ENCODE results near the gene LRRC36.
"Not testable (repeated sequence)": the region's sequence is repeated elsewhere in the genome, so short reads cannot be mapped to it uniquely, and the experiment has no call there.

Gene LRRC36

GRCh38 chr16:67406111-67406971 is 79.7 kb downstream of the LRRC36 start:
- peak; percentile 56 for DNase-seq

- DNase-seq: no peak
These were observed 80.7 kb downstream of the LRRC36 start for GRCh38 chr16:67407176-67407787.

- DNase-seq: no peak
These were observed 81.3 kb downstream of the LRRC36 start for GRCh38 chr16:67407788-67408452.

GRCh38 chr16:67409631-67410030 is 83.0 kb downstream of the LRRC36 start:
- DNase-seq: no peak

GRCh38 chr16:67411339-67411738 is 84.7 kb downstream of the LRRC36 start:
- no peak for DNase-seq

GRCh38 chr16:67412294-67412693 is 85.7 kb downstream of the LRRC36 start:
- no peak for DNase-seq

GRCh38 chr16:67413978-67414911 is 87.6 kb downstream of the LRRC36 start:
- no peak for DNase-seq

GRCh38 chr16:67415421-67415820 is 88.8 kb downstream of the LRRC36 start:
- DNase-seq: not testable (repeated sequence)

- peak; percentile 91 for DNase-seq
These were observed 89.5 kb downstream of the LRRC36 start, which contains the start of gene ZDHHC1 for GRCh38 chr16:67415872-67416793. TSS of gene ZDHHC1 (minus strand) at chr16:67416477. CDS start at chr16:67407775, 8,702 bp downstream.

GRCh38 chr16:67417333-67418061 is 90.9 kb downstream of the LRRC36 start:
- no peak for DNase-seq

- DNase-seq: no peak
These were observed 92.9 kb downstream of the LRRC36 start for GRCh38 chr16:67419502-67419901.

- DNase-seq: no peak
These were observed 93.3 kb downstream of the LRRC36 start for GRCh38 chr16:67419931-67420330.

- no peak for DNase-seq
These were observed 94.4 kb downstream of the LRRC36 start for GRCh38 chr16:67421030-67421429.

GRCh38 chr16:67423015-67423414 is 96.4 kb downstream of the LRRC36 start:
- no peak for DNase-seq

- DNase-seq: no peak
These were observed 97.1 kb downstream of the LRRC36 start for GRCh38 chr16:67423611-67424260.

- DNase-seq: no peak
These were observed 97.6 kb downstream of the LRRC36 start for GRCh38 chr16:67424261-67424615.

GRCh38 chr16:67425061-67425460 is 98.4 kb downstream of the LRRC36 start:
- DNase-seq: peak; percentile 54

GRCh38 chr16:67425580-67425979 is 99.0 kb downstream of the LRRC36 start:
- no peak for DNase-seq

- DNase-seq: no peak
These were observed 99.4 kb downstream of the LRRC36 start for GRCh38 chr16:67426022-67426421.

- no peak for DNase-seq
These were observed 100.3 kb downstream of the LRRC36 start for GRCh38 chr16:67426950-67427349.

Measured in eye (tissue), 1 donor.